Hematopoietic multipotent progenitor cell treated with erythropoietin and hydrocortisone succinate and interleukin-3 and kit ligand, for 17 days (in vitro differentiated cells): ENCODE results near the gene PLN.
A peak's percentile ranks its signal among the peaks of the same experiment; 100 is the strongest.

Experiments used
- DNase-seq: peaks from one replicate; pipeline ENCODE4 v3.0.0-alpha.2; 2015; ENCODE audit warnings: low spot score

The PLN gene

DNA sequence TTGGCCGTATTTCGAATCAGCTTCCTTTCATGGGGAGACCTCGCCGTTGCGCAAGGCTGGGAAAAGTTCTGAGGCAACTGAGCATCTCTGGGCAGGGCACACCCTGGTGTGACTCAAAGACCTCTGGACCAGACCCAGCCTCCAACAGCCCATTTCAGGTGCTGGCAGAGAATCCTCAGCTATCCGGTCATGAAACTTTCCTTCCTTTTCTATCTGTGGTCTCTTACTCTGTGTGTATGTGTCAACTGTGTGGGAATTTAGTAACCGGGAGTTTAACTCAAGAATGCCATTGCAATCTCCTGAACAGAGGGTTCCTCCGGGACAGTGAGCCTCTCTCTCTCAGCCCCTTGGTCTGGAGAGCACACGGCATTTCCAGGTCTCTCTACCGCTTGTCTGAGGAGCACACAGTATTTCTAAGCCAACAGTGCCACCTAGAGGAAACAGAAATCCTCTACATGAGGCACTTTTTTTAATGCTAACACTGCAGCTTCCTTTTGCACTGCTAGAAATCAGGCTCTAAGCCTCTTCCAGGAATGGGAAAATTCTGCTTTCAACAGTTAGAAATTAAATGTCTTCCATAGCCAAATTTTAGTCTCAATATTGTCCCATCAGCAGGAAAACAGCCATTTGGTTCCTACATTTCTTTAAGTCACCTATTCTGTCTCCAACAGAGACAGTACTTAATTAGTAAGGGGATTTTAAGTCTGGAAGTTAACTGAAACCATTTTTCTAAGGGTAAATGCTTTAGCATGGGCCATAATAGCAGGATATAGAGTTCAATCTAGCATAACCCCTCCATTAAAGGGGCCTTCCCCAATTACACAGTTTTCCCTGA, 32.7 kb downstream of the PLN start:
- peak; percentile 61 for DNase-seq

DNA sequence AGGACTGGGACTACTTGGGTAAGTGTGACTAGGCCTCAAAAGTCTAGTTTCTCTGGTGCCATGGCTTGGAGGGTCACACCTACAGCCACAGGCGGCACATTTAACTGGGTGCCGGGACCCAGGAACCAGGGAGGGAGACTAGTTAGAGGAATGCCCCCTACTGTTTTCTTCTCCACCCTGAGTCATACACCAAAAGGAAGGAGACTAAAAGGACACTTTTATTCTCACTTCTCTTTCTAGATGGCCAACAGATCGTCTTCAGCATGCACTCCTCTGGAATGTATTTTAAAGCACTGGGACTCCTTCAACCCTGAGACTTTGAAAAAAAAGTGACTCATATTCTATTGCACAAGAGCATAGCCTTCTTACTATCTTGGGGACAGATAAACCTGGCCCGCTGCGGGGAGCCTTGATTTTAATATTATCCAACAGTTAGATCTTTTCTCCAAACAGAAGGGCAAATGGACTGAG, 33.4 kb downstream of the PLN start:
- no peak for DNase-seq

DNA sequence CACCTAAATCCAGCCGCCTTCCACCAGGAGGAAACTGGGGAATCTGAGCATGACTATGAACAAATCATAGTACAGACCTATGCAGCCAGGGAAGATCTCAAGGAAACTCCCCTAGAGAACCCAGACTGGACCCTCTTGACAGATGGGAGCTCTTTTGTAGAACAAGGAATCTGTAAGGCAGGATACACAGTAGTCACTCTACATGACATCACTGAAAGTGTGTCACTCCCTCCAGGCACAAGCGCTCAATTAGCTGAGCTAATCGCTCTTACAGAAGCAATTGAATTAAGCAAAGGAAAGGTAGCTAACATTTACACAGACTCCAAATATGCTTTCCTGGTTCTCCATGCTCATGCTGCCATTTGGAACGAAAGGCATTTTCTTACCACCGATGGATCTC, 36.8 kb downstream of the PLN start:
- DNase-seq = no peak

DNA sequence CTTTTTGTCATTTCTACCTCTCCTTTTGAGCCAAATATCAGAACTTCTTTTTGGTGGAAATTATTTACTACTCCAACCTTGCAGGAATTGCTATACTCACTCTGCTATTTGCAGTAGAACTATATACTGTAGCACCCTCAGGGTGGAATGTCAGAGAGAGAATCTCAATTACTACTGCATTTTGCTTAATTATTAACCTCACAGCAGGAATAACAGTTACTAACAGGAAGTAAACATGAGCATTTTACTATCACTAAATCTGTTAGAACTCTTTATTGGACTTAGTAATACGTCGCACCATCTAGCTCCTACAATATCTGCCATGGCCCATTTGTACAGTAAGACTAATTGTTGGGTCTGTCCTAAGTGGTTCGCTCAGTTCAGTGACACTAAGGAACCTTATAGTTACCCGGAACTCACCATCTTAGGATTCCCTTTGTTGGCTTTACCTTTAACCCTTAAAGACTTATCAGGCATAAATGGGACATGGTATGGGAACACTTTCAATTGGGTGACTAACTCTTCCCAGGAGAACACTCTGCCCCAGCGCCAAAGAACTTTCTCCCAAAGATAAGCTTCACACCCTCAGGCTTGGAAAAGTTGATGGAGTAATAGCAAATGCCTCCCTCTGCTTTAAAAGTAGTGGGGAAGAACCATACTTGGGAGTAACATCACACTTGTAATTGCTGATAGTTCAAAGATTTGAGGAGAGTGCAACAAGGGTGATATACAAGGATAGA, 38.8 kb downstream of the PLN start:
- no peak for DNase-seq

DNA sequence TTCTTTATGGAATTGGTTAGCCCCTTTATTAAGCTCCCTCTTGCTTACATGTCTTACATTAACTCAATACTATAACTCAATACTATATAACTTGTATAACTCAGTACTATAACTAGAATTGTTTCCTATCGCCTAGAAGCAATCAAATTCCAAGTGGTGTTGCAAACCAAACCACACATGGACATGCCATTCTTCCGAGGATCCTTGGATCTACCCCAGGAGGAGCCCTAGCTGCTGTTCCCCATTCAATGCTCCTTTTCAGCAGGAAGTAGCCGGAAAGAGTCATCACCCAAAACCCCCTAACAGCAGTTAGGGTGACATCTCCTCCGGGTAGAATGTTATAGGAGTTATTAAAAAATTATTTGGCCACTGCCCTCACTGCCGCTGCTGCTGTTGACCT, 40.5 kb downstream of the PLN start:
- no peak for DNase-seq

DNA sequence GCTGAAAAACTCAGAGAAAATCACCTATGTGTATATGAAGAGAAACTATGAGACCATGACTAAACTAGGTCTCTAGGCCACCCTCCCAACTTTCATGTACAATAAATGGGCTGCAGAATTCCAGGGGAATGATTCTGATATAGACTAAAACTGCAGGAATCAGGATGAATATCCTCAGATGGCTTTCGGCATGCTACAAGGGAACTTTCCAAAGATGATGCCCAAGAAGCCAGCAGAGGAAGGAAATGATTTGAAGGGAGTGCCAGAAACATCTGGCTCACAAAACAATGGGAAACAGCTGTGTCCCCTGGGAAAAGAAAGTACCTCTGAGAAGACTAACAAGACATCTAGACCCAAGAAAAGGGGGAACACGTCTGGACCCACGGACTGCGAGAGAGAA, 41.1 kb downstream of the PLN start:
- no peak for DNase-seq

DNA sequence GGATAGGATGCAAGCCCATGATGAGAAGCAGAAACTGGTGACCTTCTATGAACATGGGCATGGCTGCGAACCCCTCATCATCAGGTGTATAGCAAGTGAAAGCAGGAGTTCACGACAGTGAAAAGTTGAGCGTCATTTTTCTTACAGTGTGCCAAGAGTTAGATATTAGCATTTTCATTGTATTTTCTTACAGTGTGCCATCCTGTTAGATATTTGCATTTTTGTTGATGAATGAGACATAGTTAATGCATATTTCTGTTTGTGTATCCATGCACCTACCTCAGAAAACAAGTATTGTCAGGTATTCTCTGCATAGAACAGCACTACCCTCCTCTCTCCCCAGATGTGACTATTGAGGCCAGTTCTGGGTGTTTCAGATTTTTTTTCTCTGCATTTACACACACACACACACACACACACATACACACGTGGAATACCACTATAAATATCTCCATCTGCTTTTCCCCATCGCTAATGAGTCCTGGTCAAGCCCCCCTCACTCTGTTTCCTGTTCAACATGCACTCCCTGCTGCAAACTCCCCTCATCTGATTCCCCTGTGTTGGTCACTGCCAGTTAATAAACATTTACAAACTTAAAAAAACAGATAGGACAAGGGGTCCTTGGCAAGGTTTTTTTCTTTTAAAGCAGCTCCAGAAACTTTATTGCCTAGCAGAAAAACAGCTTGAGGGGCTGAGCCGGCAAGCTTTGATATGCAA, 41.7 kb downstream of the PLN start:
- no peak for DNase-seq

DNA sequence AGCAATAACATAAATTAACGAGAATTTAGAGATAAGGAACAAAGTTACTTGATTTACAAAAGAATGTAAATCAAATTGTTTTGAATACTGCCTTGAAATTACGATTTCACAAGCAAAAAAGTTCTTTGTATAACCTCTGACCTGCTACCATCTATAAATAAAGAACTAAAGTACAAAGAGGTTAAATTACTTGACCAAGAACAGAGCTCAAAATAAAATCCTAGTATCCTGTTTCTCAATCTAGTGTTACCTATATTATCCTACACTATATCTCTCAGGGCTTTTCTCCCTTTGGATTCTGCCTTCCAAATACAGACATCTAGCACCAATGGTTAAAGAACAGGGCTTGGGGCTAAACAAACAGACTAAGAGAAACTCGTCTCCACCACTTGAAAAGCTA, 43.8 kb downstream of the PLN start:
- no peak for DNase-seq

DNA sequence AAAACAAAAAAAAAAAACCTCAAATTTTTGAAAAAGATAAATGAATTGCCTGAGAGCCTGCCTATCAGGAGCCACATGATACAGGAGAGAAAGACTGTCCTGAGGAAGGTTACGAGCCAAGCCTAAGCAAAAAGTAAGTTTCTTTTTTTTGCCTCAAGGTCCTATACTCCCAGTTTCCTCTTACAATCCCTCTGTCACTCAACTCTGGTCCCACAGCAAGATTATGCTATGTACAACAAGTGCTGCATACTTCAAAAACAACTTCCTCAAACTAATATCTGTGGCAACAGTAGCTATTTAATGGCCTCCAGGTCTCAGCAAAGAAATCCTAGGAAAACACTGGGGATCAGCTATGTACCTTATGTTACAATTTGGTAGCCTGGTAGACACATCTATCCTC, 46.8 kb downstream of the PLN start:
- no peak for DNase-seq

DNA sequence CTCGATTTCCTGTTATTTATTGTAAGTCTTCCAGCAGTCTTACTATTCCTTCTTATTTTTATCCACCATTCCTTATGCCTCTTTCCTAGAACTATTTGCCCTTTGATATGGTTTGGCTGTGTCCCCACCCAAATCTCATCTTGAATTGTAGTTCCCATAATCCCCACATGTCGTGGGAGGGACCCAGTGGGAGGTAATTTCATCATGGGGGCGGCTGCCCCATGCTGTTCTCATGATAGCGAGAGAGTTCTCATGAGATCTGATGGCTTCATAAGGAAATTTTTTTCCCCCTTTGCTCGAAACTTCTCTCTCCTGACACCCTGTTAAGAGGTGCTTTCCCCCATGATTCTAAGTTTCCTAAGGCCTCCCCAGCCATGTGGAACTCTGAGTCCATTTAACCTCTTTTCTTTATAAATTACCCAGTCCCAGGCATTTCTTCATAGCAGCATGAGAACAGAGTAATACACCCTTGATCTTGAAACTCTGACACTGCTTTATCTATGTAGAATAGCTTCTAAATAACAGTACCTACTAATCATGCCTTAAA, 48.8 kb downstream of the PLN start:
- no peak for DNase-seq

DNA sequence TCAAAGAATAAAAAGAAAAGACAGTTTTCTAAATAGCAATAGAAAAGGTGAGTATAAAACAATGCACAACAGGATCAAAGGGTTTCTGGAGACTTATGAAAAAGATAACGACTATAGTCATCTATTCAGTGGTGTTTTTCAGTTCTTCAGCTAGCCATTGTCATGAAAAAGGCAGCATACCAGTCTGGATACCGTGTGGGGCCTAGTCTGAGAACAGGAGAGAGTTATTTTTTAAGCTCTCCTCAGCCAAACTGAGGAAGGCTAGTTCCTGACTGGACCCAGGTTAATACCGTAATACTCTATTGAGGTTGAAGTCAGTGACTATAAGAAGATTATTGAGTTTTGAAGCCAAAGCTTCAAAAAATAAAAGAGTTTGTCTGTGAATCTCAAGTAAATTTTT, 49.5 kb downstream of the PLN start:
- no peak for DNase-seq

DNA sequence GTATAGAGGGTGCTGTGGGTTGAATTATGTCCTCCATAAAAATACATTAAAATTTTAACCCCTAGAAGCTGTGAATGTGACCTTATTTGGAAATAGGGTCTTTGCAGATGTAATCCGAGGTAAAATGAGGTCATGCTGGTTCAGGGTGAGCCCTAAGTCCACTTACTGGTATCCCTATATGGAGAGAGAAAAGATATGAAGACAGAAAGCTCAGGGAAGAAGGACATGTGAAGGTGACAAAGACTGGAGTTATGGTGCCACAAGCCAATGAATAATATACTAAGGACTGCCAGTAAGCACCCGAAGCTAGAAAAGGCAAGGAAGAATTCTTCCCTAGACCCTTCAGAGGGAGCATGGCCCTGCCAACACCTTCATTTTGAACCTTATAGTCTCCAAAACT, 50.2 kb downstream of the PLN start:
- no peak for DNase-seq

DNA sequence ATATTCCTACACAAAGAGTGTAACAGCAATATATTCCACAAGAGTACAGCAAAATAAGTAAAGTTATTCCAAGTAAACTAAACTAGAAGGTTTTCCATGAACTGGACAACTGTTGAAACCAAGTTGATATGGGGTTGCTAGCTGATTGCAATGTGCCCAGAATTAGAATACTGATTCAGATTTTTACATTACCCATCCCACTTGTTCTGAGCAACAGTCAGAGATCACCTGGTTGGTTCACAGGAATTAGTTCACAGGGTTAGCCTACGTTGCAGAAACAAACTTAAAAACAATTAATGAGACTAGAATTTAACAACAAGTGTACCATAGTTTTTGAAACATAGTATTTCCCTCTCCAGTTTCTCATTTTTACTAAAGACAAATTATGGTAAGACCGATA, 54.2 kb downstream of the PLN start:
- DNase-seq = no peak

DNA sequence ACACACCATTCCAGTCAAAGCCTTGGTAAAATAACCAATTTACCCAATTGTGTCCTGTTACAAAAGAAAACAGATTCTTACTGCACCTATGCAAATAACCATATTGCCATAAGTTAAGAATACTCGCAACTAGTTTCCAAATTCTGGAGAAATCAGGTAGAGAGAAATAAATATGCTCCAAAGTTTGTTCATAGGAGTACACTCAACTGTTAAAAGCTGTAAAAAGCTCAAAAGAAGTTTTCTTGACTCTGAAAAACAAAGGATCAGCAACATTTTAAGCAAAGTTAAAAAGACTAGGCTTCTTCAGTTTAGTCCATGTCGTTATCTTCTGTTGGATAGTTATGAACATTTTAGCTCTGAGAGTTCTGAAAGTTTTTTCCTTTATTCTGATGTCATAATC, 55.3 kb downstream of the PLN start:
- DNase-seq = no peak

DNA sequence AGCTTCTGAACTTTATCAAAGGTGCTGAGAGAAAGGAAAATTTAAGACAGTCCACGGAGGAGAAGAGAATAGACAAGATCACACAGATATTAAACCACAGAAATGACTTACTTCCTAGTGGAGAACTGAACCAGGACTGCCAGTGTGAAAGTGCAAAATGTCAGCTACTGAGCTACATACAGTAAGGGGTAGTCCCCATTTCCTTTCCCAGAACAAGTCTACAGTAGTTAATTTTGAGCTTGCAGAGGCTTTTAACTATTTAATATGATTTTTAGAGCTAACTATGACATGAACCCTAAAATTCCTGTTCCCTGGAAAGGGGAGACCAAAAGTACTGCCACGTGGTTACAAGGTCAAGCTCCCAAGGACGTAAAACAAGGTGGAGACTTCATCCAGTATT, 58.2 kb downstream of the PLN start:
- DNase-seq = no peak

DNA sequence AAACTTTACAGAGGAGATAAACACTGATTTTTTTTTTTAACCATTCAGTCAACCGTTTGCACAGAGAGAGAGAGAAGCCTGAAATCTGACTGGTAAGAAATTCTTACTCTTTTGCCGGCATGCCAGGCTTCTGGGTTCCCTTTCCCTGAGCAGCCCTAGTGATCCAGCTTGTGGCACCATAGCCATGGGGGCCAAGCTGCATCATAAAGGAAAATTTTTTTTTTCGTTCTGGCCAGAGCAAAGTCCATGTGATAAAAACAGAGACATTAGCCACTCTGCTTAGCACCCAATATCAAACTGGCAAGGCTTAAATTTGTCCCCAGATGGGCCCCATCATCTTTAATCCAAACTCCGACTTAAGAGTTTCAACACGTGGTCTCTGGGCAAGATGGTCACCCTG, 58.8 kb downstream of the PLN start:
- DNase-seq = no peak
